Heart right ventricle (tissue), 16 donors: ENCODE results near the gene HBG1. TPM values are rescaled to one million over a fixed set of nuclear protein-coding genes. Genes with fewer than 3 reads are reported as not detected.

Source experiments
- ATAC-seq, 8 donors: fragments of 200-7000 bp; cut with Tn5 transposase; one replicate each; pipeline ENCODE4 v1.9.1; 2020; ENCODE audit warnings: mild to moderate bottlenecking in 8 of 8, moderate library complexity in 8 of 8, moderate number of reproducible peaks in 1 of 8
- DNase-seq, 2 donors: peaks; one replicate each; pipeline ENCODE4 v3.0.0-alpha.2; 2020
- H3K27ac ChIP-seq, 10 donors: fragments of 200-600 bp; sonication (generic) in 2 of 10; one replicate each; pipeline versions ENCODE4 v1.5.0 to v1.8.0; 2020 to 2022; ENCODE audit warnings: mild to moderate bottlenecking in 3 of 10
- H3K27me3 ChIP-seq, 7 donors: fragments of 200-600 bp; one replicate each; pipeline ENCODE4 v1.8.0; 2021 to 2022; ENCODE audit warnings: mild to moderate bottlenecking in 2 of 7
- H3K36me3 ChIP-seq, 9 donors: fragments of 200-600 bp; sonication (generic) in 1 of 9; one replicate each; pipeline versions ENCODE4 v1.5.0 to v1.8.0; 2020 to 2022; ENCODE audit warnings: mild to moderate bottlenecking in 2 of 9
- H3K4me1 ChIP-seq, 9 donors: fragments of 200-600 bp; sonication (generic) in 1 of 9; one replicate each; pipeline versions ENCODE4 v1.5.0 to v1.8.0; 2020 to 2022; ENCODE audit warnings: mild to moderate bottlenecking in 4 of 9
- H3K4me3 ChIP-seq, 10 donors: fragments of 200-600 bp; sonication (generic) in 2 of 10; one replicate each; pipeline versions ENCODE4 v1.5.0 to v1.8.0; 2020 to 2022; ENCODE audit warnings: mild to moderate bottlenecking in 7 of 10, moderate library complexity in 2 of 10
- H3K9me3 ChIP-seq, 11 donors: fragments of 200-600 bp in 10 of 11; sonication (generic) in 2 of 11; one replicate each; pipeline versions ENCODE4 v1.5.0 to v1.8.0; 2013 to 2022; ENCODE audit warnings: mild to moderate bottlenecking in 2 of 11, control low read depth in 1 of 11, moderate library complexity in 1 of 11
- WGBS, 2 donors: extraction: QIAGEN DNeasy Blood & Tissue Kit; methylation state at CpG; one replicate each; pipeline ENCODE4 v1.1.7; 2013; ENCODE audit warnings: inconsistent platforms in 1 of 2; 5-methylcytosine and 5-hydroxymethylcytosine counted together
- intact Hi-C, 10 donors: fragments of 100-400 bp; cut with DNase I; formaldehyde crosslinking; loops; one replicate each; pipeline versions ENCODE4 v1.11.1 to v1.14.2; 2022
- polyA plus RNA-seq, 2 donors: library from polyadenylated mRNA; stranded (reverse); fragments of 200-250 nt; gene quantifications; one replicate each; pipeline ENCODE4 v1.2.3, GENCODE V29; 2013
- total RNA-seq, 10 donors: library from RNA; stranded (reverse); fragmentation: NEBNext Ultra II Directional in 3 of 10; extraction: Animal tissue kit (Norgen Biotek cat#: 25700) in 3 of 10; gene quantifications; one replicate each; pipeline versions ENCODE4 v1.2.1 to v1.2.4, GENCODE V29; 2021 to 2023
- TF ChIP-seq, protein P1 (sequence below), 9 donors: fragments of 200-600 bp; sonication (generic) in 2 of 9; IDR thresholded peaks; one replicate each; pipeline versions ENCODE4 v1.5.0 to v1.8.0; 2021 to 2022; ENCODE audit warnings: antibody characterized with exemption in 9 of 9, mild to moderate bottlenecking in 5 of 9, moderate library complexity in 1 of 9
- donor health status: Arrhythmogenic right ventricular cardiomyopathy.
- donor health status: ischemic (EF 13 %, LVEDD 7.1; RV severe dilation, severe dysfunction).
- donor health status: healthy with polysubstance abuse.
- donor health status: DM: no; HTN: yes; CAD: no.
- donor health status: DM: no; HTN: no; CAD: no.
- donor health status: ischemic (EF 25% LVEDD 6.9; RV normal size, moderate dysfunction).
- donor health status: ischemic (EF 25% LVEDD 5.7; RV mildly dilated, moderate dysfunction).
- donor health status: healthy.
- donor health status: DM: yes; HTN: yes; CAD: no.
- donor health status: Ischemic cardiomyopathy.
- donor health status: ischemic (EF 35%, LVEDD 5.7; RV mildly dilated, moderate dysfunction).
- donor health status: nonischemic (EF 11% LVEDD 7.7; RV severe dilation, severe dysfunction).
- donor health status: DM: yes; HTN: yes; CAD: no.
- donor health status: PGD.
- donor health status: ischemic (EF 29% LVEDD 5.4; RV normal size, mild dysfunction).
- donor health status: nonischemic (EF 23%, LVEDD 6.1; RV moderate dilation, normal function).

The HBG1 gene
- total and polyA plus RNA-seq, 12 donors: 0.20 to 0.30 TPM; not detected in 10

DNA sequence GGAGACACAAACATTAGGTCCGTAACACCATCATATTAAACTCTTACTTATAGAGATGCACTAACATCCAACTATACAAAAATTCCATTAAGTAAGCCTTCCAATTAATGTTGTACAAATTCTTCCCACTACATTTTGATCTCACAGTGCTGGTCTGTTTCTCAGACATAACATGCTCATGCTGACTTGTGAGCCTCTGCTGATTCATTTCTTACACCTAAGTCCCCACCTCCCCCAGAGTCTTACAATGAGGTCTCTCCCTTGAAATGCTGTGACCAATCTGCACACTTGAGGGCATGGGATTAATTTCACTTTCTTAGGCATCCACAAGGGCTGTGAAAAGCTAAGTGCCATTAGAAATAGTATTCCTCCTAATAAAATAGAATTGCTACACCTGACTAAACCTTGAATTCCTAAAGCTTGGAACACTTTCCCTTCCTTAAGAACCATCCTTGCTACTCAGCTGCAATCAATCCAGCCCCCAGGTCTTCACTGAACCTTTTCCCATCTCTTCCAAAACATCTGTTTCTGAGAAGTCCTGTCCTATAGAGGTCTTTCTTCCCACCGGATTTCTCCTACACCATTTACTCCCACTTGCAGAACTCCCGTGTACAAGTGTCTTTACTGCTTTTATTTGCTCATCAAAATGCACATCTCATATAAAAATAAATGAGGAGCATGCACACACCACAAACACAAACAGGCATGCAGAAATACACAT lies 2.0 kb downstream of the HBG1 start:
- Histone ChIP-seq H3K27me3 (peaks cover 0 to 12% (median 0%) of the 10 kb centered on the region in 7 donors), H3K4me3 (no peak overlapping the region), H3K27ac (no peak overlapping the region), H3K4me1 (no peaks in the 10 kb centered on the region), H3K9me3 (no peaks in the 10 kb centered on the region), H3K36me3 (no peaks in the 10 kb centered on the region)
- intact Hi-C loops: no loop called here
- TF ChIP-seq, protein P1, sequence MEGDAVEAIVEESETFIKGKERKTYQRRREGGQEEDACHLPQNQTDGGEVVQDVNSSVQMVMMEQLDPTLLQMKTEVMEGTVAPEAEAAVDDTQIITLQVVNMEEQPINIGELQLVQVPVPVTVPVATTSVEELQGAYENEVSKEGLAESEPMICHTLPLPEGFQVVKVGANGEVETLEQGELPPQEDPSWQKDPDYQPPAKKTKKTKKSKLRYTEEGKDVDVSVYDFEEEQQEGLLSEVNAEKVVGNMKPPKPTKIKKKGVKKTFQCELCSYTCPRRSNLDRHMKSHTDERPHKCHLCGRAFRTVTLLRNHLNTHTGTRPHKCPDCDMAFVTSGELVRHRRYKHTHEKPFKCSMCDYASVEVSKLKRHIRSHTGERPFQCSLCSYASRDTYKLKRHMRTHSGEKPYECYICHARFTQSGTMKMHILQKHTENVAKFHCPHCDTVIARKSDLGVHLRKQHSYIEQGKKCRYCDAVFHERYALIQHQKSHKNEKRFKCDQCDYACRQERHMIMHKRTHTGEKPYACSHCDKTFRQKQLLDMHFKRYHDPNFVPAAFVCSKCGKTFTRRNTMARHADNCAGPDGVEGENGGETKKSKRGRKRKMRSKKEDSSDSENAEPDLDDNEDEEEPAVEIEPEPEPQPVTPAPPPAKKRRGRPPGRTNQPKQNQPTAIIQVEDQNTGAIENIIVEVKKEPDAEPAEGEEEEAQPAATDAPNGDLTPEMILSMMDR (IDR thresholded peaks at IDR 0.05): no peak
- ATAC-seq: no peak
- DNase-seq: no peak
- WGBS, 2 donors: 69 to 77% methylated on average over 3 of the region's 3 CpGs

DNA sequence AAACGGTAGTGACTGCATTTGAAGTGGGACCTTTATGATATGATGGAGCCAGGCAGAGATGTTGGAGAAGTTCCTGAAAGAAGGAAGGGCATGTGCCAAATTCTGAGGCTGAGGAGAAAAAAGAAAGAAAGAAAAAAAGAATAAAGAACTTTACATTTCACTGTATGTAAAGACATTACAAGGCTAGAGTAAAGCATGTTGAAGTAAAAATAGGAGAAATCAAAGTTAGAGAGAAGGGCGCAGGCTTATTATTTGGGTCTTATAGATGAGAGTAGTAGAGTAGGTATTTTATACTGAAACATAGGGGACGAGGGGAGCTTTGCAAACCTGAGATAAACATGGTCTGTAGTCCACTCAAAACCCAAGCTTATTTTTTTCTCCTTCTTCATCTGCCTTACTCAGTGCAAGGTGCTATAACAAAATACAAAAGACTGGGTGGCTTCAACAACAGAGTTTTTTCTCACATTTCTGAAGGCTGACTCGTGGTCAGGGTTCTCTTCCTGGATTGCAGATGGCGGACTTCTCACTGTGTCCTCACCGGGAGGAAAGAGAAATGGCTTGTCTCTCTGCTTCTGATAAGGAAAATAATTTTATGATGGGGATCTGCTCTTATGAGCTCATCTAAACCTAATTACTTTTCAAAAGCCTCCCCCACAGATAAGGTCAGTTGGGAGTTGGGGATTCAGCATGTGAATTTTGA lies 2.7 kb downstream of the HBG1 start:
- H3K36me3 ChIP-seq: no peaks in the 10 kb centered on the region
- intact Hi-C loops: no loop called here
- TF ChIP-seq, protein P1 (IDR thresholded peaks at IDR 0.05): no peak
- peaks cover 0 to 8% (median 0%) of the 10 kb centered on the region in 7 donors for H3K27me3 ChIP-seq
- no peak for DNase-seq
- ATAC-seq: no peak
- no peaks in the 10 kb centered on the region for H3K9me3 ChIP-seq
- no peak overlapping the region for H3K27ac ChIP-seq
- 65 to 69% methylated on average over 6 of the region's 6 CpGs for WGBS, 2 donors
- H3K4me3 ChIP-seq: no peak overlapping the region
- no peaks in the 10 kb centered on the region for H3K4me1 ChIP-seq

DNA sequence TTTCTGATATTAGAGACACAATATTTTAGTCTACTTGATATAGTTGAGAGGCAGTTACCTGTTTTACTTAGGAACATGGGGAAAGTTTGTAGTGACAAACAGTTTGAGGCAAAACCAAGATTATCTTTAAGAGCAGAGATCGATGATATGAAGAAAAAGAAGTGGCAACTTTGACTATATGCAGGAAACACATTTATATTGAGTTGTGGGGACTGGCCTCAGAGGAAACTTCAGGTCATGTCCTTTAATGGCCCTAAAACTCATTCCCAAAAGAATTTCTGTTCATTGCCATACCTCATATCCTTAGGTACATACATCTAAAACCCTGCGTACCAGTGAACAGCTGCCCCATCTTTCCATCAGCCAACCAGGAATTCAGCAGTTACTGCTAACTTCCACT lies 4.5 kb downstream of the HBG1 start:
- H3K36me3 ChIP-seq: no peaks in the 10 kb centered on the region
- no peaks in the 10 kb centered on the region for H3K9me3 ChIP-seq
- ATAC-seq: no peak
- no peak for DNase-seq
- H3K4me1 ChIP-seq: no peaks in the 10 kb centered on the region
- intact Hi-C loops: no loop called here
- no peak overlapping the region for H3K4me3 ChIP-seq
- WGBS, 2 donors: 74 to 83% methylated on average over 2 of the region's 2 CpGs
- TF ChIP-seq, protein P1 (IDR thresholded peaks at IDR 0.05): no peak
- peaks cover 0 to 8% (median 0%) of the 10 kb centered on the region in 7 donors for H3K27me3 ChIP-seq
- H3K27ac ChIP-seq: no peak overlapping the region

DNA sequence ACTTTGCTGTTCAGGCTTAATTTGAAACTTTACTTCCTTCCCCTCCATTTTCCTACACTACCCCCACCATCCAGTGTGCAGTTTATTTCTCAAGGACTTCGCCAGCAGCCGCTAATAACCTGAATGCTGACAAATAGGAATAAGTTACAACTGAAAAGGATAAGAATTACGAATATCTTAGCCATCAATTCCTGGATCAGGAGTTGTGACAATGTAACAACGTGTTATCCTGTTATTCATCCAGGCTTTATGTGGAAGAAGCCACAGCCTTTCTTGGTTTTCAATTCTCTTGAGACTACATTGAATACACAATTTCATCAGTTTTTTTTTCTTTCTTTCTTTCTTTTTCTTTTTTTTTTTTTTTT lies 5.9 kb downstream of the HBG1 start:
- WGBS, 2 donors: 83 to 84% methylated on average over 4 of the region's 4 CpGs
- H3K4me3 ChIP-seq: no peak overlapping the region
- H3K4me1 ChIP-seq: no peaks in the 10 kb centered on the region
- no peaks in the 10 kb centered on the region for H3K36me3 ChIP-seq
- no peaks in the 10 kb centered on the region for H3K9me3 ChIP-seq
- intact Hi-C loops: no loop called here
- no peak for ATAC-seq
- H3K27me3 ChIP-seq: peaks cover 0 to 8% (median 0%) of the 10 kb centered on the region in 7 donors
- no peak overlapping the region for H3K27ac ChIP-seq
- no peak for DNase-seq
- TF ChIP-seq, protein P1 (IDR thresholded peaks at IDR 0.05): no peak
